Osteocyte (in vitro differentiated cells): Measurements from ENCODE around the gene GSC2. TPM values are rescaled to one million over a fixed set of nuclear protein-coding genes. Genes with fewer than 3 reads are reported as not detected.

Source experiments
- DNase-seq: peaks from one replicate; pipeline ENCODE4 v3.0.0; 2021; ENCODE audit warnings: mixed read lengths; ENCODE audit not compliant: unreplicated experiment; ENCODE audit errors: extremely low spot score
- H3K27ac Mint-ChIP-seq: one replicate; pipeline ENCODE4 v1.8.0; 2021; ENCODE audit warnings: mild to moderate bottlenecking, mixed read lengths; ENCODE audit not compliant: unreplicated experiment
- H3K27me3 Mint-ChIP-seq: one replicate; pipeline ENCODE4 v1.8.0; 2021; ENCODE audit warnings: mixed read lengths; ENCODE audit not compliant: unreplicated experiment
- H3K36me3 Mint-ChIP-seq: one replicate; pipeline ENCODE4 v1.8.0; 2021; ENCODE audit warnings: mixed read lengths; ENCODE audit not compliant: unreplicated experiment
- H3K4me1 Mint-ChIP-seq: one replicate; pipeline ENCODE4 v1.8.0; 2021; ENCODE audit warnings: mixed read lengths; ENCODE audit not compliant: unreplicated experiment
- H3K4me3 Mint-ChIP-seq: one replicate; pipeline ENCODE4 v1.8.0; 2021; ENCODE audit warnings: mild to moderate bottlenecking, moderate library complexity, mixed read lengths; ENCODE audit not compliant: unreplicated experiment
- H3K9me3 Mint-ChIP-seq: one replicate; pipeline ENCODE4 v1.8.0; 2021; ENCODE audit warnings: mixed read lengths; ENCODE audit not compliant: unreplicated experiment
- CTCF ChIP-seq: fragments of 200-600 bp; sonication (generic); IDR thresholded peaks from 2 replicates; pipeline ENCODE4 v1.5.0; 2021; ENCODE audit warnings: antibody characterized with exemption, mild to moderate bottlenecking, moderate library complexity
- total RNA-seq: library from RNA; stranded (reverse); gene quantifications from 2 replicates; pipeline ENCODE4 v1.2.1, GENCODE V29; 2021

Gene GSC2
- total RNA-seq, 1 donor from 2014 or later = not detected

- Mint-ChIP-seq H3K9me3 (no peaks in the 10 kb centered on the region), H3K27me3 (no peaks in the 10 kb centered on the region), H3K27ac (peak overlapping the region; percentile 60), H3K4me3 (no peak overlapping the region), H3K4me1 (peaks cover 14% of the 10 kb centered on the region), H3K36me3 (no peaks in the 10 kb centered on the region)
- no peak for DNase-seq
- no peak for TF ChIP-seq CTCF
Measured at GRCh38 chr22:19184276-19184997, 34.3 kb upstream of the GSC2 start.

- Mint-ChIP-seq H3K36me3 (no peaks in the 10 kb centered on the region), H3K9me3 (no peaks in the 10 kb centered on the region), H3K4me3 (no peak overlapping the region), H3K27ac (no peak overlapping the region), H3K4me1 (peaks cover 17% of the 10 kb centered on the region), H3K27me3 (no peaks in the 10 kb centered on the region)
- DNase-seq = no peak
- no peak for TF ChIP-seq CTCF
Measured at GRCh38 chr22:19183216-19183615, 33.1 kb upstream of the GSC2 start.

GRCh38 chr22:19182472-19183157 is 32.5 kb upstream of the GSC2 start:
- Mint-ChIP-seq H3K9me3 (no peaks in the 10 kb centered on the region), H3K4me1 (peaks cover 17% of the 10 kb centered on the region)

GRCh38 chr22:19181786-19182471 is 31.8 kb upstream of the GSC2 start:
- H3K4me1 Mint-ChIP-seq = peaks cover 23% of the 10 kb centered on the region
- no peak overlapping the region for H3K4me3 Mint-ChIP-seq
- H3K9me3 Mint-ChIP-seq = no peaks in the 10 kb centered on the region
- TF ChIP-seq CTCF = no peak
- no peaks in the 10 kb centered on the region for H3K27me3 Mint-ChIP-seq
- H3K27ac Mint-ChIP-seq = no peak overlapping the region
- no peak for DNase-seq
- H3K36me3 Mint-ChIP-seq = no peaks in the 10 kb centered on the region

More at GRCh38 chr22:19182472-19183157, 32.5 kb upstream of the GSC2 start:
- Mint-ChIP-seq H3K4me3 (no peak overlapping the region), H3K36me3 (no peaks in the 10 kb centered on the region), H3K27ac (no peak overlapping the region), H3K27me3 (no peaks in the 10 kb centered on the region)
- DNase-seq = no peak
- TF ChIP-seq CTCF = no peak
